GM06990 (cell line): ENCODE data around the gene ZG16B.

Experiments used
- DNase-seq: peaks from one replicate; pipeline ENCODE4 v3.0.0-alpha.2; 2011; ENCODE audit not compliant: insufficient read length; ENCODE audit errors: extremely low read depth
- H3K27me3 ChIP-seq: replicated peaks from 2 replicates; pipeline ENCODE4 v1.6.0; 2011; ENCODE audit warnings: low read length; ENCODE audit not compliant: control insufficient read depth, insufficient read depth
- H3K36me3 ChIP-seq: 2 replicates; pipeline ENCODE4 v1.5.1; 2011; ENCODE audit warnings: low read length; ENCODE audit not compliant: control insufficient read depth, insufficient read depth
- H3K4me3 ChIP-seq: replicated peaks from 2 replicates; pipeline ENCODE4 v1.5.1; 2011; ENCODE audit warnings: low read depth, mild to moderate bottlenecking, control low read depth, low read length
- CTCF ChIP-seq: IDR thresholded peaks from 2 replicates; pipeline ENCODE4 v1.5.1; 2011; ENCODE audit warnings: low read length, control low read depth, mild to moderate bottlenecking, inconsistent platforms; ENCODE audit not compliant: insufficient read depth, poor library complexity, severe bottlenecking

ZG16B gene

GRCh38 chr16:2866431-2866830 lies 36.3 kb downstream of the ZG16B start:
- TF ChIP-seq CTCF, result no peak
- Histone ChIP-seq H3K36me3 (no peaks in the 10 kb centered on the region), H3K4me3 (no peak overlapping the region), H3K27me3 (no peaks in the 10 kb centered on the region)
- no peak for DNase-seq

GRCh38 chr16:2867661-2867986 lies 37.5 kb downstream of the ZG16B start:
- no peaks in the 10 kb centered on the region for H3K27me3 ChIP-seq
- TF ChIP-seq CTCF, result no peak
- H3K36me3 ChIP-seq, result no peaks in the 10 kb centered on the region
- no peak for DNase-seq
- H3K4me3 ChIP-seq, result peak overlapping the region; percentile 61

- Histone ChIP-seq H3K36me3 (no peaks in the 10 kb centered on the region), H3K4me3 (peak overlapping the region; percentile 61), H3K27me3 (no peaks in the 10 kb centered on the region)
- peak; percentile 97 for DNase-seq
- peak; percentile 95 for TF ChIP-seq CTCF
Observed at GRCh38 chr16:2867987-2868789, 38.1 kb downstream of the ZG16B start.

- H3K27me3 ChIP-seq, result no peaks in the 10 kb centered on the region
- no peak for DNase-seq
- no peak for TF ChIP-seq CTCF
- H3K36me3 ChIP-seq, result no peaks in the 10 kb centered on the region
- no peak overlapping the region for H3K4me3 ChIP-seq
Observed at GRCh38 chr16:2871926-2872325, 41.8 kb downstream of the ZG16B start.

GRCh38 chr16:2874032-2874911 lies 44.2 kb downstream of the ZG16B start:
- H3K4me3 ChIP-seq, result no peak overlapping the region
- H3K27me3 ChIP-seq, result no peaks in the 10 kb centered on the region
- TF ChIP-seq CTCF, result no peak
- DNase-seq, result no peak
- no peaks in the 10 kb centered on the region for H3K36me3 ChIP-seq
